HG03442 (cell line): Measurements from ENCODE around the gene DENND1C.
"Not testable (repeated sequence)": the region's sequence is repeated elsewhere in the genome, so short reads cannot be mapped to it uniquely, and the experiment has no call there.

Experiments used
- ATAC-seq: cut with Tn5 transposase; IDR thresholded peaks from one replicate; pipeline ENCODE4 v1.9.1; 2021; ENCODE audit warnings: mild to moderate bottlenecking, moderate library complexity; ENCODE audit not compliant: unreplicated experiment

DENND1C gene

DNA sequence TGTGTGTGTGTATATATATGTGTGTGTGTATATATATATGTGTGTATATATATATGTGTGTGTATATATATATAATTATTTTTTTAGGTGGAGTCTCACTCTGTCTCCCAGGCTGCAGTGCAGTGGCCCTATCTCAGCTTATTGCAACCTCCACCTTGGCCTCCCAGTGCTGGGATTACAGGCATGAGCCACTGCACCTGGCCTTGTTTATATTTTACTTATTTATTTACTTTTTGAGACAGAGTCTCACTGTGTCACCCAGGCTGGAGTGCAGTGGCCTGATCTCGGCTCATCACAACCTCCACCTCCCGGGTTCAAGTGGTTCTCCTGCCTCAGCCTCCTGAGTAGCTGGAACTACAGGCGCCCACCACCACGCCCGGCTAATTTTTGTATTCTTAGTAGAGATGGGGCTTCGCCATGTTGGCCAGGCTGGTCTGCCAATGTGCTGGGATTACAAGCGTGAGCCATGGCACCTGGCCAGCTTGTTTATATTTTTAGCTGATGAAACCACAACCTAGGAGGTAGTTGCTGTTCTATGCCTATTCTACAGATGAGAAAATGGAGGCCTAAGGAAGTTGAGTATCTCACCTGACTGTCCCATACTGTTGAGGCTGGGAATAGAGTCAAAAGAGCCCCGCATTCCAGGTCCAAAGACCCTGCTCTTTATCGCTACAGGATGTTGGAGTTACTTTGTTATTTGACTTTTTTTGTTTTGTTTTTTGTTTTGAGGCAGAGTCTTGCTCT lies 26.6 kb upstream of the DENND1C start:
- not testable (repeated sequence) for ATAC-seq

DNA sequence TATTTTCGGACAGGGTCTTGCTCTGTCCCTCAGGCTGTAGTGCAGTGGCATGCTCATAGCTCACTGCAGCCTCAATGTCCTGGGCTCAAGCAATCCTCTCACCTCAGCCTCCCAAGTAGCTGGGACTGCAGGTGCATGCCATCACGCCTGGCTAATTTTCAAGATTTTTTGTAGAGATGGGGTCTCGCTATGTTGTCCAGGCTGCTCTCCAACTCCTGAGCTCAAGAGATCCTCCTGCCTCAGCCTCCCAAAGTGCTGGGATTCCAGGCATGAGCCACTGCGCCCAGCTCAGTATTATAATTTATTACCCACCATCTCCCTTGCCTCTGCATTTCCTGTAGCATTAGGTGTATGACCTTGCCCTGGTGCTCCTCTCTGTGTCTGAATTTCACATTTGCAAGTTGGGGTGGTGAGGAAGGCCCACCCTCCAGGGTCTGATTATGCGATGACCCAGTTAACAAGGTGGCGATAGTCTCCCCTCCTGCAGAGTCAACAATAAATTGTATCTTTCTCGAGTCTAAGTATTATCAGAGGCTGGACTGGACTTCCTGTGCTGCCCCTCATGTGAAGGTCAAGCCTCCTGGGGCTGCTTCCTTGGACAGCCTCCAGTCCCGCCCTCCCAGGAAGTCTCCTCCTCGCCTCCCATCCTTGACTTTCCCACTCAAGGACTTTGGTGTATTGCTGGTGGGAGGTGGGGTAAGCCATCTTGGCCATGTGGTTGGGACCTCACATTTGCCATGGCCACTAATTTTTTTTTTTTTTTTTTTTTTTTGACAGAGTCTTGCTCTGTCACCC lies 22.0 kb upstream of the DENND1C start:
- no peak for ATAC-seq

DNA sequence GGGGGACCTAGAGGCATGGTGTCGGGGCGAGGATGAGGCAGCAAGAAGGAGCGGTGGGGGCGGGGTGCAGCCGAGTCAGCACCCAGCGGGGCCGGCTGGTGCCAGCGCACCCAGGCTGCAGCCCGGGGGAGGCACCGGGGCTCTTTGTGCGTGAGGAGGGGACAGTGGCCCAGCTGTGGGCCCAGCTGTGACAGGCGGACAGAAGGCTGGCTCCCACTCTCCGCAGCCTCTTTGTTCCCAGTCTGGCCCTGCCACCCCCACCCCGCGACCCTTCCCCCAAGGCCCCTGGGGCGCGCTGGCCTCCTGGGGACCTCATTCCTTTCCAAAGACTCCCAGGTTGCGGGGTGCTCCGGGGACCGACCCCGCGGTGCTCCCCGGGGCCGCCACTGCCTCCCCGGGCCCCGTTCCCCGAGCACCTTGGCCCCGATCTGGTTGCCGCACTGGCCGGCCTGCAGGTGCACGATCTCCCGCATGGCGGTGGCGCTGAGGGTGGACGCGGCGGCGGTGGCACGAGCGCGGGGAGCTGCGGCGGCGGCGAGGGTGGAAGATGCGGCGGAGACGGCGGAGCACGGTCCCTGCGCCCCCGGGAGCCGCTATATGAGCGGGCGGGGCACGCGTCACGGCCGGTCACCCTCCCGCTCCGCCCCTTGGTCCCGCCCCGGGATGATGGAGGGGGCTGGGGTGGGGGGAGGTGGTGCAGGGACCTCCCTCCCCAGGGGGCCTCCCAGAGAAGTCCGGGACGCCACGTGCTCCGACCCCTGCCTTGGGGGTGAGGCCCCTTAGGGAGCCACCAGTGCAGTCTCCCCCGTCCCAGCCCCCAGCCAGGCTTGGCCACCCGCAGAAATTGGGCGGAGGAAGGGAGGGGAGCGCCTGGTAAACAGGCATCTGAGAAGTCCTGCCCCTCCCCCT lies 20.4 kb upstream of the DENND1C start, which contains the start of gene TUBB4A:
Gene TUBB4A (minus strand): TSS at position 570 of the 909 bp plus-strand sequence. CDS start 97 bp downstream, at position 473.
- no peak for ATAC-seq

DNA sequence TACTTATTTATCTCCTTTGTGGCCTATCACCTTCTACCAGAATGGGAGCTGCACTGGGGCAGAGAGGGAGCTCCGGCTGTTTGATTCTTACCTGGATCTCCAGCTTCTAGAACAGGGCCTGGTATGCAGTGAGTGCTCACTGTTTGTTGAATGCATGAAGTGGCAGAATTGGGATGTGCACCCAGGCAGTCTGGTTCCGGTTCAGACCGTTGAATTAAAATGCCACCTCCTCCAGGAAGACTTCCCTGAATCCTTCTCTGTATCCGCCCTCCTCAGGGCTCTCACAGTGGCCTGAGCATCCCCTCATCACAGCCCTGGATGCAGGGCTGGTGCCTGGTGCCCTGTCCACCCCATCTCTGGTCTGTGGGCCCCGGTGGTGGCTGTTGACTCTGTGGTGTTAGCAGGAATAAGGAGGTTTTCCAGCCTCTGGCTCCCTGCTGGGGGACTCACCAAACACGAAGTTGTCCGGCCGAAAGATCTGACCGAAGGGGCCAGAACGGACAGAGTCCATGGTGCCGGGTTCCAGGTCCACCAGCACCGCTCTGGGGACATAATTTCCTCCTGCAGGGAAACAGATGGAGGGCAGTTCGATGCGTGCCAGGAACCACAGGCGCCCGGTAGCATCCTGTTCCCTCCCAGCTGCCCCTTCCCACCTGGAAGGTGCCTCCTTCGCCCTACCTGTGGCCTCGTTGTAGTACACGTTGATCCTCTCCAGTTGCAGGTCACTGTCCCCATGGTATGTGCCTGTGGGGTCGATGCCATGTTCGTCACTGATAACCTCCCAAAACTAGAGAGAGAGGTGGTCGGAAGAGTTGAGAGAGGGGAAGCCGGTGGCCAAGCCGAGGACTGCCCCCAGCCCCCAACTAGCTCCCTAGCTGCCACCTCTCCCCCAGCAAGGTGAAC lies 19.5 kb upstream of the DENND1C start:
- no peak for ATAC-seq

DNA sequence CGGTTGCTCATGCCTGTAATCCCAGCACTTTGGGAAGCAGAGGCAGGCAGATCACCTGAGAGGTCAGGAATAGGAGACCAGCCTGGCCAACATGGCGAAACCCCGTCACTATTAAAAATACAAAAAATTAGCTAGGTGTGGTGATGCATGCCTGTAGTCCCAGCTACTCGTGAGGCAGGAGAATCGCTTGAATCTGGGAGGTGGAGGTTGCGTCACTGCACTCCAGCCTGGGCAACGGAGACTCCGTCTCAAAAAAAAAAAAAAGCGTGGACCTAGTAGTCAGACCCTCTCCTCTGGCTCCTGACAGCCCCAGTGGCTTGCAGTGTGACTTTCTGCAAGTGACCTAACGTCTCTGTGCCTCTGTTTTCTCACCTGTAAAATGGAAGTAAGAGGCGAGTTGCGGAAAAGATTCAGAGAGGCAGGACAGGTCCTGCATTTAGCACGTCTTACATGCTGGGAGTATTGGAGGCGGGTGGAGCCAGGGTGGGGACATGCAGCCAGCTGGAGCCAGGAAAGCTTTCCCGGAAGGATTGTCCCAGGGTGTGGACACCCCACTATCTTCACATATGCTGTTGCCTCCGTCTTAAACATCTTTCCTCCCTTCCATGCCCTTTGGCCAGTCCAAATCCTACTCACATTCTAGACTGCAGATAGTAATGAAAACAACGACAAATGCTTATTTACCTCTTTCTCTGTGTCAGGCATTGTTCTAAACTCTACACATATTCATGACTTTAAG lies 17.6 kb upstream of the DENND1C start:
- ATAC-seq = no peak

DNA sequence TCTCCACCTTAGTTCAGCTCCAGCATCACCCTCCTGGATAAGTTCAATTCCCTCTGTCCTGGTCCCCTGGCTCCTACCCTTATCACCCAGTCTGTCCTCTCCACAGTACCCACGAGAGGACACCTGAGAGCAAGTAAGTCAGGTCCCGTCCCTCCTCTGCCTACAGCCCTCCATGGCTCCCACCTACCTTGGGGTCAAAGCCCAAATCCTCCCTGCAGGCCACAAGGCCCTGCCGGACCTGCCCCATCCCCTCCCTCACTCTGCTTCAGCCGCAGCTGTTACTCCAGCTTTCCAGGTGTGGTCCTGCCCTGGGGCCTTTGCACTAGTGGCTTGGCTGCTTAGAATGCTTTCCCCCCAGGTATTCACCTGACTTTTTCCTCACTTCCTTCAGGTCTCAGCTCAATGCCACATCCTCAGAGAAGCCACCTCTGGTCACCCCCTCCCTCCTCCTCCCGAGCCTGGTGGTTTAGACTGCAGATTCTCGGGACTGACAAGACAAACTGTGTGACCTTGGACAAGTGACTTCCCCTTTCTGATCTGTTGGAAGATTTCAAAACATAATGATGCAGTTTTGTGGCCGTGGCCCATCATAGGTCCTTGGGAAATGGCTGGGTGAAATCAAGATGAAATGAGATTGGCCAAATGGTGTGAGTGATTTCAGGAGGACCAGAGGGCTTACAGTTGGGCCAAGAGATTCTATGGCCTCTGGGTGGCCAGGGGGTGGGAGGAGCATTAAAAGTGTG lies 16.9 kb upstream of the DENND1C start:
- no peak for ATAC-seq

DNA sequence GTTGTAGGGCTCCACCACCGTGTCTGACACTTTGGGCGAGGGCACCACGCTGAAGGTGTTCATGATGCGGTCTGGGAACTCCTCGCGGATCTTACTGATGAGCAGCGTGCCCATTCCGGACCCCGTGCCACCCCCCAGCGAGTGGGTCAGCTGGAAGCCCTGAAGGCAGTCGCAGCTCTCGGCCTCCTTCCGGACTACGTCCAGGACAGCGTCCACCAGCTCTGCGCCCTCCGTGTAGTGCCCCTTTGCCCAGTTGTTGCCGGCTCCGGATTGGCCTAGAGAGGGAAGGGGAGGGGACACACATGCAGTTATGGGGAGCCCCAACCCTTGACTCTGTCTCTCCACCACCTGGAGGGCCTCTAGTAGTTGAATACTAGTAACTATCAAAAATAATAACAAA lies 14.4 kb upstream of the DENND1C start:
- no peak for ATAC-seq

DNA sequence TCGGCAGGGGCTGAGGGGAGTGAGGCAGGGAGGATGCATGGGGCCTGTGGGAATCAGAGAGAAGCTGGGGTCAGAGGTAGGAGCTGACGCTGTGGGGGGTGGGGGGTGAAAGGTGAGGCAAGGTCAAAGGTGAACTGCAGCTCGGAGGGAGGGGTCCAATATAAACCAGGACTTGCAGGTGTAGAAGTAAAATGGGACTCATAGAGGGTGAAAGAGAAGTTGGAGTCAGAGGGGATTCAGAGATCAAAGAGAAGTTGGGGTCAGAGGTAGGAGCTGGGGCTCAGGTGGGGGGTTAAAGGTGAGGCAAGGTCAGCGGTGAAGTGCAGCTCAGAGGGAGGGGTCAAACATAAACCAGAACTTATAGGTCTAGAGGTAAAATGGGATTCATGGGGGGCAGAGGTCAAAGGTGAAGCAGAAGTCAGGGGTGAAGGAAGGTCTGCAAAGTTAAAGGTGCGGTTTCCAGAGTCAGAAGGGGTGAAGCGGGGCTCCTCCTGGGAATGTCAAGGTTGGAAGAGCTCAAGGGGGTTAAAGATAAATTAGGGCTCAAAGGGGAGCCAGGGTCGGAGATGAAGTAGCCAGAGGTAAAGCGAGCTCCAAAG lies 12.9 kb upstream of the DENND1C start:
- no peak for ATAC-seq

DNA sequence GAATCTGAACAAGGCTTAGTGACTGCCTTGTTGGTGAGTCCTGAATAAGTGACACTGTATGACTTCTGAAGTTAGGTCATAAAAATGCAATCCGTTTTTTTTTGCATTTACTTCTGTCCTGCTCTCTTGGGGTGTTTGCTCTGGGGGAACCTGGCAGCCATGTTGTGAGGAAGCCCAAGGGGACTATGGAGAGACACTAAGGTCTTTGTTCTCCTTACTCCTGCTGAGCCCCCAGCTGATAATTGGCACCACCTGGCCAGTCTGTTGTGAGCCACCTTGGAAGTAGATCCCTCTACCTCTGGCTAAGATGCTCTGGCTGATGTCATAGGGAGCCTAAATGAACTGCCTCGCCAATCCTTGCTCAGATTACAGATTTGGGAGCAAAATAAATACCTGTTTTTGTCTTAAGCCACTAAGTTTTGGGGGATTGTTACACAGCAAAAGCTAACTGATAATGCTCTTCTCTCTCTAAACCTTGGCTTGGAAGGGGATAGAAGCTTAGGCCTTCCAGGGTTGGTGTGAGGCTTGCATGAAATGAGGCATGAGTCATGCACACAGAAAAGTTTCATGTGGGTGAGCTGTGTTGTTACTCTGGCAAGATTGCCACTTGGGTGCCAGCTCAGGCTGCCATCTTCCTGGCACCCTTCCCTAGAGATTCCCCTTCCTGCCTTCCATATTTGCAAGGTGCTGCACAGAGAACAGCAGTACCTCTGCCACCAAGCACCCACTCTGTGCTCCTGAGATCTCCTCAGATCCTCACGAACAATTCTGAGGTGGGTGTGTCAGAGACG lies 10.4 kb upstream of the DENND1C start:
- no peak for ATAC-seq

DNA sequence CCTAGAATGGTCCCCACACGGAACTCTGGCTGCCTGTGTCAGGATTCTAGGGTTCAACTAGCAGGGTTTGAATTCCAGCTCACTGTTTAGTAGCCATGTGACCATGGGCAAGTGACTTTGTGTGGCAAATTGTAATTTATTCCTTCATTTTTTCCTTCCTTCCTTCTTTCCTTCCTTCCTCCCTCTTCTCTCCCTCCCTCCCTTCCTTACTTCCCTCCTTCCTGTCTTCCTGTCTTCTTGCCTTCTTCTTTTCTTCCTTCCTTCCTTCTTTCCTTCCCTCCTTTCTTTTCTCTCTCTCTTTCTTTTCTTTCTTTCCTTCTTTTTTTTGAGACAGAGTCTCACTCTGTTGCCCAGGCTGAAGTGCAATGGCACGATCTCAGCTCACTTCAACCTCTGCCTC lies 8.5 kb upstream of the DENND1C start:
- ATAC-seq = no peak

DNA sequence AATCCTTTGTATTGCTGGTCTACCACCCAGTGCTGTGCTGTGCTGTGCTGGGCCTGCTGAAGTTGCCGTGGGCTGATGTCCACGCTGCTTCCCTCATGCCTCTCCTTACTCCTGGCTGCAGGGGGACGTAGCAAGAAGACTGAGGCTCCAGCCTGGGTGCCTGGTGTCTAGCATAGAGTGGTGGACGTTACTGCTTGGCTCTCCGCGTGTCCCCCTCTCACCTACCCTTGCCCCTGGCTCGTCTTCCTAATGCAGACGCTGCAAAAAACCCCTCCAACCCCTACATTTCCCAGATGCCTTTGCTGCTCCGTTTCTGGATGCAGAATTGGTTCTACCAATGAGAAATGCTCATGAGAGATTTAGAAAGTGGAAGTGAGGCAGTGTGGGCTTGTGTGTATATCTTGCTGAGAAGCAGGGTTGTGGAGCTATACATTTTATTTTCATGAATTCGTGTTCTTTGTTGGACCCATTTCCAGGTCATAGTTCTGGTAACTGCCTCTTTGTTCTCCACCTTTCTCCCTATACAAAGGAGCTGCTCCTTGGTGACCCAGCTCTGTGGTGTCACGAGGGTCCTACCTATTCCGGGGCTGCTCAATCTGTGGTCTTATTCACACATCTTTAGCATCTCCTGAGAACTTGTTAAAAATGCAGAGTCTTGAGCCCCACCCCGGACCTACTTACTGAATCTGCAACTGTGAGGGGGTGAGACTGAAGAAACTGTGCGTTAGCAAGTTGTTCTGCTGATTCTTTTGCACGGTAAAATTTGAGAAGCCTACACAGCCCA lies 7.9 kb upstream of the DENND1C start:
- no peak for ATAC-seq

DNA sequence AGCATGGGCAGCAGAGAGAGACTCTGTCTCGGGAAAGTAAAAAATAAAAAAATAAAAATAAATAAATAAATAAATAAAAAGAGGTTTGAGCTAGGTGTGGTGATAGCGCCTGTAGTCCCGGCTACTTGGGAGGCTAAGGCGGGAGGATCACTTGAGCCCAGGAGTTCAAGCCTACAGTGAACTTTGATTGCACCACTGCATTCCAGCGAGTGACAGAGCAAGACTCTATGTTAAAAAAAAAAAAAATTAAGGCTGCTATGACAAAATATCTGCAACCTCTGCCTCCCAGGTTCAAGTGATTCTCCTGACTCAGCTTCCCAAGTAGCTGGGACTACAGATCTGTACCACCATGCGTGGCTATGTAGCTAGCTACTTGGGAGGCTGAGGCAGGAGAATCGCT lies 3.2 kb upstream of the DENND1C start:
- no peak for ATAC-seq

DNA sequence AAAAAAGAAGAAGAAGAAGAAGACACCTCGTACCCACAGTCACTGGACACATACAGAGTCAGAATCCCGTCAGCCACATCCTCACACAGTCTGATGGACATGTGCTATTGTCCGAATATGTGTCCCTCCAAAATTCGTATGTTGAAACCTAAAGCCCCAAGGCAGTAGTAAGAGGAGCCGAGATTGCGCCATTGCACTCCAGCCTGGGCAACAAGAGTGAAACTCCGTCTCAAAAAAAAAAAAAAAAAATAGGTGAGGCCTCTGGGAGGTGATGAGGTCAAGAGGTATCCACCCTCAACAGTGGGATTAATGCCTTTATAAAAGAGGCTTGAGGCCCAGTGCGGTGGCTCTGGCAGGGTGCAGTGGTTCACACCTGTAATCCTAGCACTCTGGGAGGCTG lies 2.6 kb upstream of the DENND1C start:
- ATAC-seq = no peak

DNA sequence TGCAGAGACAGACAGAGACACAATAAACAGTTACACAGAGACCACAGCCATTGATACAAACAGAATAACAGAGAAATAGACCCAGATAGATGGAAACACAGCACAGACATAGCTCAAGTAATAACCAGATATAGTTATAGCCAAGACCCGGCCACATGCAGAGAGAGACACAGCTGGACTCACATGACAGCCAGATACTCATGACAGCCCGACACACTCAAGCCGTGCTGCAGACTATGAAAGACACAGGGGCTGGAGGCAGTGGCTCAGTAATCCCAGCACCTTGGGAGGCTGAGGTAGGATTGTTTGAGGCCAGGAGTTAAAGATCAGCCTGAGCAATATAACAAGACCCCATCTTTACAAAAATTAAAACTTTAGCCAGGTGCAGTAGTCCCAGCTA lies 1.6 kb upstream of the DENND1C start:
- ATAC-seq = no peak

DNA sequence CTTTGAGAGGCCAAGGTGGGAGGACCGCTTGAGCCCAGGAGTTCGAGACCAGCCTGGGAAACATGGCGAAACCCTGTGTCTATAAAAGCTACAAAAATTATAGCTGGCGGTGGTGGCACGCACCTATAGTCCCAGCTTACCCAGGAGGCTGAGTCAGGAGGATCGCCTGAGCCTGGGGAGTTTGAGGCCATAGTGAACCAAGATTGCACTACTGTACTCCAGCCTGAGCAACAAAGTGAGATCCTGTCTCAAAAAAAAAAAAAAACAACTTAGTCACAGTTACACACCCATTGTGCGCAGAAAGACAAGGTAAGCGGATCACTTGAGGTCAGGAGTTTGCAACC lies 728 bp upstream of the DENND1C start:
- no peak for ATAC-seq

DNA sequence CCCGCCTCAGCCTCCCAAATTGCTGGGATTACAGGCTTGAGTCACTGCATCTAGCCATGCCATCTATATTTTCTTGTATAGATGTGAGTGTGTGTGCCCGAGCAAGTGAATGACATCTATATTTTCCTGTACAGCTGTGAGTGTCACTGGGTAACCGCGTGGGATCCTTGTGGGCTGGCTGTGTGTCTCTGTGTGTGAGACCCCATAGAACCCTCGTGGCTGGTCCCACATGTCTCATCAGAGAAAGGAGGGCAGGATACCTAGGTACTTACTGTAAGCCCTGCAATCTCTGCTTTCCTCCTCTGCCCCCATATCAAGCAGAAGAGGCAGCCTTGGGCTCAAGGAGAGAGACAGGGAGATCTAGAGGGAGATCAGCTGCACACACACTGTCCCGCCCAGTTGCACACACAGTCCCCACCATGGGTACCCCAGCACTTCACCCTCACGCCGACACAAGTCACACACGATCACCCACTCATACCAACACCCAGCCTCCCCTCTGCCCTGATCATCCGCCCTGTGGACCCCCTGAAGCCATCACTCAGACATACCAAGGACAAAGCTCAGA lies 655 bp downstream of the DENND1C start:
- no peak for ATAC-seq
